ENCODE results near the gene ATOH8.

ATOH8 gene

GRCh38 chr2:85728883-85729824, 24.6 kb upstream of the ATOH8 start:
- H3K27me3 ChIP-seq (ENCODE audit: control insufficient read depth, insufficient read depth, low read length): no peaks in the 10 kb centered on the region
- H3K27ac ChIP-seq (ENCODE audit: low read depth, low read length): no peak overlapping the region
- no peaks in the 10 kb centered on the region for H3K9me3 ChIP-seq (ENCODE audit: control insufficient read depth, insufficient read depth, low read depth, low read length)
- no peaks in the 10 kb centered on the region for H3K36me3 ChIP-seq (ENCODE audit: control insufficient read depth, insufficient read depth, low read length)
- H3K4me3 ChIP-seq (ENCODE audit: low read depth, low read length): no peak overlapping the region
- H3K9ac ChIP-seq (ENCODE audit: low read length): no peak overlapping the region
- no peaks in the 10 kb centered on the region for H3K4me1 ChIP-seq (ENCODE audit: control insufficient read depth, insufficient read depth, low read length)

DNA sequence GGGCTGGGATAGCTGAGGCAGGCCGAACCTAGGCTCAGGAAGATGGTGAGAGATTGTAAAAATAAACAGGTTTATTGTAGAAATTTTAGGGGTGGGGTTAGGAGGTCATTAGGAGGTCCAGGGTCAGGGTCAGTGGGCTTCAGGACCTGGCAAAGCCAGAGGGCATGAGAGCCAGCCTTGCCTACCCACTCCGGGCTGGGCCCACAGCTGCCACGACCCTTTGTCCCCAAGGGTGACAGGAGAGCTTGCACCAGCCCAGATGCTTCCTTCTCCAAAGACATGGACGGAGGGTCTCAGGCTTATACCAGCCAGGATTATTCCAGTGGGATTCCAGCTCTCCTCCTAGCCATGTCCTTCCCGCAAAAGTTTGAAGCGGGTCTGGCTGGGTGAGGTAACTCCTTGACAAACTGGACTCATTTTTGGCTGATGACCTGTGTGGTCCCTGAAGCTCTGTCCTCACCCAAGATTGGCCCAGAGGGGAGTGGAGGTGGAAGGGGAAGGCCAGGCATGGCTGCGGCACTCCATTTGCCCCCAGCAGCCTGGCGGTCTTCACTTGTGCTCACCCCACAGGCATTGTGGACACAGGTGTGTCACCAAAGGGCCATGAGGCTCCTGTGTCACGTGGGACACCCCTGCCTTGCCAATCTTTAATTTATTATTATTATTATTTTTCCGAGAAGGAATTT, 23.8 kb upstream of the ATOH8 start:
- H3K36me3 ChIP-seq (ENCODE audit: control insufficient read depth, insufficient read depth, low read length): no peaks in the 10 kb centered on the region
- no peak overlapping the region for H3K9ac ChIP-seq (ENCODE audit: low read length)
- H3K4me1 ChIP-seq (ENCODE audit: control insufficient read depth, insufficient read depth, low read length): no peaks in the 10 kb centered on the region
- no peak overlapping the region for H3K27ac ChIP-seq (ENCODE audit: low read depth, low read length)
- no peaks in the 10 kb centered on the region for H3K9me3 ChIP-seq (ENCODE audit: control insufficient read depth, insufficient read depth, low read depth, low read length)
- H3K4me3 ChIP-seq (ENCODE audit: low read depth, low read length): no peak overlapping the region
- no peaks in the 10 kb centered on the region for H3K27me3 ChIP-seq (ENCODE audit: control insufficient read depth, insufficient read depth, low read length)

DNA sequence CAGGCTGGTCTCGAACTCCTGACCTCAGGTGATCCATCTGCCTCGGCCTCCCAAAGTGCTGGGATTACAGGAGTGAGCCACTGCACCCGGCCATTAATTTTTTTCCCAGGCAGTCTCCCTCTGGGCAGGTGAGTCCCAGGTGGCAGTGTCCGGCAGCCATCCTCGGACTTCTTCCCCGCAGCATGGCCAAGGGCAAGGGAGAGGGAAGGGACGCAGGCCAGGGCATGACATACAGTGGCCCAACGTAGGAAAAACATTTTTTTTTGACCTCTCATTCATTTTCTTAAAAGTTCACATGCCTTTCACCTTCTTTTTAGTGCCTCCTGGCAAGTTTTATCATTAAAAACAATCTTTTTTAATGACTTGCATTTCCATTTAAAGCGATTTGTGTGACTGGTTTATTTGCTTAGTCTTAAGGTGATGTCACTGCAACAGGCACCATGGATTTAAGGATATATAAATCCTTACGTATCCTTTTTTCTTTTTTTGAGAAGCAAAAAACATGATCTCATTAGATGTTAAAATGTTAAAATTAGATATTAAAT, 23.0 kb upstream of the ATOH8 start:
- no peak overlapping the region for H3K27ac ChIP-seq (ENCODE audit: low read depth, low read length)
- H3K4me3 ChIP-seq (ENCODE audit: low read depth, low read length): no peak overlapping the region
- H3K9me3 ChIP-seq (ENCODE audit: control insufficient read depth, insufficient read depth, low read depth, low read length): no peaks in the 10 kb centered on the region
- H3K36me3 ChIP-seq (ENCODE audit: control insufficient read depth, insufficient read depth, low read length): no peaks in the 10 kb centered on the region
- no peaks in the 10 kb centered on the region for H3K27me3 ChIP-seq (ENCODE audit: control insufficient read depth, insufficient read depth, low read length)
- no peak overlapping the region for H3K9ac ChIP-seq (ENCODE audit: low read length)
- H3K4me1 ChIP-seq (ENCODE audit: control insufficient read depth, insufficient read depth, low read length): no peaks in the 10 kb centered on the region

DNA sequence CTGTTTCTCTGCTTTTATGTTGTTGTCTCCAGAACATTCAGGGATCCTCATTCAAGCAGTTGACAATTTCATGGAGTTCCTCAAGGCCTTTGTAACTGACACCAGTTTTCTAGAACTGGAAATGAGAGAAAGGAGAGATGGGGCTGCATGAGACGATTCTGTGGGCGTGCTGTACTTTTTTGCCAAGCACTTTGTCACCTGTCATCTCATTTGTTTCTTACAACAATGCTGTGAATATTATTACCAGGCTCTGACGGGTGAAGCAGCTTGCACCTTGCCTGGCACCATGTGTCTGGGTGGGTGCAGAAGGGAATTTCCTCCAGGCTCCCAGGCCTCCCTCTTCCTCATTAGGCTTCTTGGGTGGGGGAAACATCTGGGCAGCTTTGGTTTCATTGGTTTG, 22.2 kb upstream of the ATOH8 start:
- no peaks in the 10 kb centered on the region for H3K36me3 ChIP-seq (ENCODE audit: control insufficient read depth, insufficient read depth, low read length)
- no peak overlapping the region for H3K9ac ChIP-seq (ENCODE audit: low read length)
- H3K27ac ChIP-seq (ENCODE audit: low read depth, low read length): no peak overlapping the region
- H3K9me3 ChIP-seq (ENCODE audit: control insufficient read depth, insufficient read depth, low read depth, low read length): no peaks in the 10 kb centered on the region
- H3K4me3 ChIP-seq (ENCODE audit: low read depth, low read length): no peak overlapping the region
- no peaks in the 10 kb centered on the region for H3K4me1 ChIP-seq (ENCODE audit: control insufficient read depth, insufficient read depth, low read length)
- H3K27me3 ChIP-seq (ENCODE audit: control insufficient read depth, insufficient read depth, low read length): no peaks in the 10 kb centered on the region

GRCh38 chr2:85732467-85733120, 21.2 kb upstream of the ATOH8 start:
- Histone ChIP-seq H3K4me3 (ENCODE audit: low read depth, low read length) (no peak overlapping the region), H3K27me3 (ENCODE audit: control insufficient read depth, insufficient read depth, low read length) (no peaks in the 10 kb centered on the region), H3K4me1 (ENCODE audit: control insufficient read depth, insufficient read depth, low read length) (no peaks in the 10 kb centered on the region), H3K9me3 (ENCODE audit: control insufficient read depth, insufficient read depth, low read depth, low read length) (no peaks in the 10 kb centered on the region), H3K9ac (ENCODE audit: low read length) (no peak overlapping the region), H3K36me3 (ENCODE audit: control insufficient read depth, insufficient read depth, low read length) (no peaks in the 10 kb centered on the region), H3K27ac (ENCODE audit: low read depth, low read length) (no peak overlapping the region)

- no peak overlapping the region for H3K9ac ChIP-seq (ENCODE audit: low read length)
Measured at GRCh38 chr2:85733121-85733960, 20.4 kb upstream of the ATOH8 start.

DNA sequence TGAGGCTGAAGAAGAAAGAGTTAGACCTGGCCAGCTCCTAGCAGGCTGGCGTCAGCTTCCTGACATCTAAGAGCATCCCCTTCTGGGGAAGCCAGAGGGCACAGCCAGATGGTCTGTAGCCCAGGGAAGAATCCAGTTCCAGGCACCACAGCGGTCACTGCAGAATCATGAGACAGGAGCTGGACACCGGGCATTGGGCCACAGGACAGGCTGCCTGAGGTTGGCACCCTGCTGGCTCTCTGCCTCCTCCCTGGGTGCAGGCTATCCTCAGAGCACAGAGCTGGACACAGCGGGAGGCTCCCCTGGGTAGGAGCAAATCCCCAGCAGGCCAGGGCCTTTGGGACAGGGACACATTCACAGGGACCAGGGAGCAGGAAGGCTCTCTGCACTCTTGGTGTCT, 19.8 kb upstream of the ATOH8 start:
- no peak overlapping the region for H3K27ac ChIP-seq (ENCODE audit: low read depth, low read length)

More at GRCh38 chr2:85733121-85733960, 20.4 kb upstream of the ATOH8 start:
- Histone ChIP-seq H3K4me1 (ENCODE audit: control insufficient read depth, insufficient read depth, low read length) (no peaks in the 10 kb centered on the region), H3K36me3 (ENCODE audit: control insufficient read depth, insufficient read depth, low read length) (no peaks in the 10 kb centered on the region), H3K9me3 (ENCODE audit: control insufficient read depth, insufficient read depth, low read depth, low read length) (no peaks in the 10 kb centered on the region), H3K27me3 (ENCODE audit: control insufficient read depth, insufficient read depth, low read length) (no peaks in the 10 kb centered on the region), H3K27ac (ENCODE audit: low read depth, low read length) (no peak overlapping the region), H3K4me3 (ENCODE audit: low read depth, low read length) (no peak overlapping the region)

DNA sequence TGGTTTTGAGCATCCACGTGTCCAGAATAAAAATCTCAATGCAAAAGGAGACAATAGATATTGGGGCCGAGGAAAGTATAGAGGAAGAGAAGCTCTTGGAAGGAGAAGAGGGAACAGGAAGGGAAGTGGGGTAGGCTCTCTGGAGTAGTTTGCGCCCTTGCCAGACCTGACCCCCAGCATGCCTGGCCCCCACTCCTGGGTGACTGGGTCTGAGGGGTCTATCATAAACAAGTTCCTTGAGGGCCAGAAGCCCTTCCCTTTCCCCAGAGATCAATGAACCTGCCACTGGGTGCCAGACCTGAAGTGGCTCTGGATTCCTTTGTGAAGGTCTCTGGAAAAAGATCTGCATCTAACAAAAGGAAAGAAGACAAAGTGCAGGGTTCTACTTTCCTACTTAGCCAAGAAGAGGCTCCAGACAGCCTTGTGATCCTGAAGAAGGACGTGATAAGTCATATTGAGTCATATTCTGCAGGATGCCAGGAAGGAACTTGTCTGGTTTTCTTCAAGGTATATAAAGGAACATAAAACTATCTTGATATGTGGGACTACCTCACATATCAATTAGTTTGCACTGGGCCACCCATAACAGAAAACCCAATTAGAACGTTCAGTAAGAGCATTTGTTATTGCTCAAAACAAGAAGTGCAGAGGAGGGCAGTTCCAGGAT, 18.7 kb upstream of the ATOH8 start:
- H3K27me3 ChIP-seq (ENCODE audit: control insufficient read depth, insufficient read depth, low read length): no peaks in the 10 kb centered on the region; the same call in 1 of the 2 replicates
- H3K9me3 ChIP-seq (ENCODE audit: control insufficient read depth, insufficient read depth, low read depth, low read length): no peaks in the 10 kb centered on the region
- no peaks in the 10 kb centered on the region for H3K36me3 ChIP-seq (ENCODE audit: control insufficient read depth, insufficient read depth, low read length)
- no peak overlapping the region for H3K4me3 ChIP-seq (ENCODE audit: low read depth, low read length)
- H3K27ac ChIP-seq (ENCODE audit: low read depth, low read length): no peak overlapping the region
- H3K9ac ChIP-seq (ENCODE audit: low read length): no peak overlapping the region
- no peaks in the 10 kb centered on the region for H3K4me1 ChIP-seq (ENCODE audit: control insufficient read depth, insufficient read depth, low read length)

More for the DNA sequence above, 19.8 kb upstream of the ATOH8 start:
- H3K4me3 ChIP-seq (ENCODE audit: low read depth, low read length): no peak overlapping the region
- H3K9me3 ChIP-seq (ENCODE audit: control insufficient read depth, insufficient read depth, low read depth, low read length): no peaks in the 10 kb centered on the region
- H3K36me3 ChIP-seq (ENCODE audit: control insufficient read depth, insufficient read depth, low read length): no peaks in the 10 kb centered on the region
- no peaks in the 10 kb centered on the region; the same call in 1 of the 2 replicates for H3K27me3 ChIP-seq (ENCODE audit: control insufficient read depth, insufficient read depth, low read length)
- no peaks in the 10 kb centered on the region for H3K4me1 ChIP-seq (ENCODE audit: control insufficient read depth, insufficient read depth, low read length)
- no peak overlapping the region for H3K9ac ChIP-seq (ENCODE audit: low read length)

DNA sequence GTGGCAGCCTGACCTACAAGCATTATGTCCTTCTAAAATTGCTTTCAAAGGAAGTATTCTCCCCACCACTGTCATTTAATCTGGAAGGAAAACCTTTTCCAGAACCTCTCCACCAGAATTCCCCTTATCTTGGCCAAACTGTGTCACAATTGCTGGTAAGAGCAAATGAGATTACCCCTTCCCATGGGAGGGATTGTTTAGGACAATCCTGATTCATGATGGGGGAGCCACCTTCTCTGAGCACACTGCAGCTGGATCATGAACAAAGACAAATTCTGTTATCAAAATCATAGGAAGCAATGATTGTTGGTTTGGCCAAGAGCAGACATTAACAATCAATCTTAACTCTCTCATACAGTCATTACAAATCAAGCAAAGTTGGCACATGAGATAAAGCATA, 18.1 kb upstream of the ATOH8 start:
- no peak overlapping the region for H3K27ac ChIP-seq (ENCODE audit: low read depth, low read length)
- H3K4me1 ChIP-seq (ENCODE audit: control insufficient read depth, insufficient read depth, low read length): no peaks in the 10 kb centered on the region
- H3K27me3 ChIP-seq (ENCODE audit: control insufficient read depth, insufficient read depth, low read length): no peaks in the 10 kb centered on the region; the same call in 1 of the 2 replicates
- no peak overlapping the region for H3K4me3 ChIP-seq (ENCODE audit: low read depth, low read length)
- H3K9ac ChIP-seq (ENCODE audit: low read length): no peak overlapping the region
- no peaks in the 10 kb centered on the region for H3K9me3 ChIP-seq (ENCODE audit: control insufficient read depth, insufficient read depth, low read depth, low read length)
- no peaks in the 10 kb centered on the region for H3K36me3 ChIP-seq (ENCODE audit: control insufficient read depth, insufficient read depth, low read length)

Data from HUES6 (cell line).